Astrocyte (in vitro differentiated cells and primary cell): ENCODE data around the gene TBX21. TPM values are rescaled to one million over a fixed set of nuclear protein-coding genes. Genes with fewer than 3 reads are reported as not detected.
A peak's percentile ranks its signal among the peaks of the same experiment; 100 is the strongest.

Experiments
- DNase-seq: peaks from one replicate; pipeline ENCODE4 v3.0.0-alpha.2; 2010; ENCODE audit warnings: low read depth
- FAIRE-seq: peaks from 2 replicates; lab custom pipeline; 2011; peaks lifted over from hg19 to GRCh38; lab: Jason Lieb, UNC
- H2AFZ ChIP-seq: 2 replicates; pipeline ENCODE4 v1.6.0; 2012; ENCODE audit warnings: low read depth, low read length, inconsistent platforms
- H3K27ac ChIP-seq: 2 replicates; pipeline ENCODE4 v1.5.1; 2011; ENCODE audit warnings: low read depth, low read length, inconsistent platforms
- H3K27me3 ChIP-seq: 2 replicates; pipeline ENCODE4 v1.6.0; 2011; ENCODE audit warnings: low read length, inconsistent platforms; ENCODE audit not compliant: insufficient read depth
- H3K36me3 ChIP-seq: 2 replicates; pipeline ENCODE4 v1.5.1; 2011; ENCODE audit warnings: low read length, inconsistent platforms; ENCODE audit not compliant: insufficient read depth
- H3K4me1 ChIP-seq: 2 replicates; pipeline ENCODE4 v1.5.1; 2011; ENCODE audit warnings: low read length, inconsistent platforms; ENCODE audit not compliant: insufficient read depth
- H3K4me2 ChIP-seq: 2 replicates; pipeline ENCODE4 v1.6.0; 2012; ENCODE audit warnings: low read length, inconsistent platforms
- H3K4me3 ChIP-seq: 2 replicates; pipeline ENCODE4 v1.5.1; 2011; ENCODE audit warnings: low read depth, mild to moderate bottlenecking, low read length, inconsistent platforms; ENCODE audit not compliant: insufficient read depth
- H3K79me2 ChIP-seq: 2 replicates; pipeline ENCODE4 v1.6.0; 2012; ENCODE audit warnings: mild to moderate bottlenecking, low read length, inconsistent platforms; ENCODE audit not compliant: insufficient read depth
- H3K9ac ChIP-seq: 2 replicates; pipeline ENCODE4 v1.6.0; 2012; ENCODE audit warnings: mild to moderate bottlenecking, low read length, inconsistent platforms
- H3K9me3 ChIP-seq: 2 replicates; pipeline ENCODE4 v1.5.1; 2012; ENCODE audit warnings: low read depth, mild to moderate bottlenecking, low read length, inconsistent platforms; ENCODE audit not compliant: insufficient read depth
- H4K20me1 ChIP-seq: 2 replicates; pipeline ENCODE4 v1.6.0; 2012; ENCODE audit warnings: low read length, inconsistent platforms; ENCODE audit not compliant: insufficient read depth
- H3K27ac Mint-ChIP-seq: one replicate; pipeline ENCODE4 v1.8.0; 2021; ENCODE audit warnings: mild to moderate bottlenecking, mixed read lengths; ENCODE audit not compliant: unreplicated experiment
- H3K27me3 Mint-ChIP-seq: one replicate; pipeline ENCODE4 v1.8.0; 2021; ENCODE audit warnings: low read depth, mixed read lengths; ENCODE audit not compliant: unreplicated experiment
- H3K36me3 Mint-ChIP-seq: one replicate; pipeline ENCODE4 v1.8.0; 2021; ENCODE audit warnings: low read depth, mixed read lengths; ENCODE audit not compliant: unreplicated experiment
- H3K4me1 Mint-ChIP-seq: one replicate; pipeline ENCODE4 v1.8.0; 2021; ENCODE audit warnings: low read depth, mixed read lengths; ENCODE audit not compliant: unreplicated experiment
- H3K4me3 Mint-ChIP-seq: one replicate; pipeline ENCODE4 v1.8.0; 2021; ENCODE audit warnings: mild to moderate bottlenecking, moderate library complexity, mixed read lengths; ENCODE audit not compliant: unreplicated experiment
- H3K9me3 Mint-ChIP-seq: one replicate; pipeline ENCODE4 v1.8.0; 2021; ENCODE audit warnings: mild to moderate bottlenecking, mixed read lengths; ENCODE audit not compliant: unreplicated experiment
- CTCF ChIP-seq: IDR thresholded peaks from 2 replicates; pipeline ENCODE4 v1.5.1; 2011; ENCODE audit warnings: low read depth, mild to moderate bottlenecking, inconsistent platforms, low read length, moderate library complexity; ENCODE audit not compliant: insufficient read depth
- EZH2 ChIP-seq: IDR thresholded peaks from 2 replicates; pipeline ENCODE4 v1.6.1; 2012; ENCODE audit warnings: mild to moderate bottlenecking, low read length, inconsistent platforms; ENCODE audit not compliant: insufficient read depth
- total RNA-seq: library from RNA; stranded (reverse); gene quantifications from 2 replicates; pipeline ENCODE4 v1.2.1, GENCODE V29; 2021

Gene TBX21
- total RNA-seq, 1 donor from 2014 or later: not detected

- Mint-ChIP-seq H3K36me3 (no peaks in the 10 kb centered on the region), H3K4me1 (no peaks in the 10 kb centered on the region), H3K4me3 (no peak overlapping the region), H3K27ac (no peak overlapping the region), H3K27me3 (peaks cover 54% of the 10 kb centered on the region), H3K9me3 (peaks cover 9% of the 10 kb centered on the region)
- peaks cover 32% of the 10 kb centered on the region for H3K27me3 ChIP-seq
- no peak overlapping the region for H3K4me2 ChIP-seq
- no peak for DNase-seq
- H3K9me3 ChIP-seq: no peaks in the 10 kb centered on the region
- no peak overlapping the region for H3K4me3 ChIP-seq
- H3K36me3 ChIP-seq: no peaks in the 10 kb centered on the region
- no peak for FAIRE-seq
- no peaks in the 10 kb centered on the region for H3K4me1 ChIP-seq
- no peak for TF ChIP-seq CTCF
- TF ChIP-seq EZH2: no peak
- no peaks in the 10 kb centered on the region for H3K79me2 ChIP-seq
- H3K27ac ChIP-seq: no peak overlapping the region
- H4K20me1 ChIP-seq: no peaks in the 10 kb centered on the region
- no peak overlapping the region for H3K9ac ChIP-seq
- no peak overlapping the region for H2AFZ ChIP-seq
These were observed 42.0 kb downstream of the TBX21 start for GRCh38 chr17:47774987-47775580.

- Histone ChIP-seq H3K4me2 (no peak overlapping the region), H3K9ac (no peak overlapping the region), H3K27ac (no peak overlapping the region), H3K79me2 (no peaks in the 10 kb centered on the region), H2AFZ (no peak overlapping the region), H3K9me3 (no peaks in the 10 kb centered on the region), H4K20me1 (no peaks in the 10 kb centered on the region), H3K27me3 (peaks cover 39% of the 10 kb centered on the region), H3K4me1 (no peaks in the 10 kb centered on the region), H3K36me3 (no peaks in the 10 kb centered on the region), H3K4me3 (no peak overlapping the region)
- no peaks in the 10 kb centered on the region for H3K4me1 Mint-ChIP-seq
- DNase-seq: peak; percentile 6
- H3K36me3 Mint-ChIP-seq: no peaks in the 10 kb centered on the region
- no peak for FAIRE-seq
- TF ChIP-seq CTCF (peak; percentile 73), EZH2 (no peak)
- no peak overlapping the region for H3K27ac Mint-ChIP-seq
- no peak overlapping the region for H3K4me3 Mint-ChIP-seq
- peaks cover 62% of the 10 kb centered on the region for H3K27me3 Mint-ChIP-seq
- H3K9me3 Mint-ChIP-seq: peaks cover 5% of the 10 kb centered on the region
These were observed 43.5 kb downstream of the TBX21 start for GRCh38 chr17:47776330-47777197.
